ENCODE data around the gene EDDM13. TPM values are rescaled to one million over a fixed set of nuclear protein-coding genes. Genes with fewer than 3 reads are reported as not detected.

The EDDM13 gene
- total RNA-seq, 4 donors from 2014 or later, result not detected

GRCh38 chr19:56341948-56342347 is 69.4 kb downstream of the EDDM13 start:
- no peak for TF ChIP-seq POLR2A (IDR thresholded peaks at IDR 0.05)
- TF ChIP-seq CTCF (IDR thresholded peaks at IDR 0.05), result no peak
- H3K4me3 ChIP-seq, result no peak overlapping the region

GRCh38 chr19:56347163-56347778 is 74.7 kb downstream of the EDDM13 start:
- no peaks in the 10 kb centered on the region for H3K27me3 ChIP-seq
- no peak overlapping the region for H3K4me3 ChIP-seq
- DNase-seq, result no peak
- no peaks in the 10 kb centered on the region for H3K4me1 ChIP-seq
- no peaks in the 10 kb centered on the region for H3K9me3 ChIP-seq
- TF ChIP-seq CTCF (IDR thresholded peaks at IDR 0.05) (no peak), POLR2A (IDR thresholded peaks at IDR 0.05) (no peak)
- H3K36me3 ChIP-seq, result no peaks in the 10 kb centered on the region
- H3K27ac ChIP-seq, result no peak overlapping the region

More at GRCh38 chr19:56341948-56342347, 69.4 kb downstream of the EDDM13 start:
- H3K27ac ChIP-seq, result no peak overlapping the region
- H3K27me3 ChIP-seq, result no peaks in the 10 kb centered on the region
- H3K9me3 ChIP-seq, result no peaks in the 10 kb centered on the region
- no peaks in the 10 kb centered on the region for H3K4me1 ChIP-seq
- no peak for DNase-seq
- H3K36me3 ChIP-seq, result no peaks in the 10 kb centered on the region

GRCh38 chr19:56348289-56348877 is 75.8 kb downstream of the EDDM13 start:
- H3K9me3 ChIP-seq, result no peaks in the 10 kb centered on the region
- no peaks in the 10 kb centered on the region for H3K27me3 ChIP-seq
- no peak overlapping the region for H3K4me3 ChIP-seq
- no peak overlapping the region for H3K27ac ChIP-seq
- TF ChIP-seq POLR2A (IDR thresholded peaks at IDR 0.05) (no peak), CTCF (IDR thresholded peaks at IDR 0.05) (peak in 3 of 6 experiments; percentile 7 to 17 (median 16))
- H3K4me1 ChIP-seq, result no peaks in the 10 kb centered on the region
- no peak for DNase-seq
- no peaks in the 10 kb centered on the region for H3K36me3 ChIP-seq

- Histone ChIP-seq H3K4me1 (no peaks in the 10 kb centered on the region), H3K27me3 (no peaks in the 10 kb centered on the region), H3K9me3 (no peaks in the 10 kb centered on the region)
Measured at GRCh38 chr19:56350416-56351045, 78.0 kb downstream of the EDDM13 start.

GRCh38 chr19:56351208-56351607 is 78.7 kb downstream of the EDDM13 start:
- DNase-seq, result no peak
- no peak overlapping the region for H3K27ac ChIP-seq
- no peaks in the 10 kb centered on the region for H3K36me3 ChIP-seq
- no peaks in the 10 kb centered on the region for H3K27me3 ChIP-seq
- no peak for TF ChIP-seq POLR2A (IDR thresholded peaks at IDR 0.05)
- no peak for TF ChIP-seq CTCF (IDR thresholded peaks at IDR 0.05)
- H3K4me1 ChIP-seq, result no peaks in the 10 kb centered on the region
- no peak overlapping the region for H3K4me3 ChIP-seq
- H3K9me3 ChIP-seq, result no peaks in the 10 kb centered on the region

More at GRCh38 chr19:56350416-56351045, 78.0 kb downstream of the EDDM13 start:
- no peaks in the 10 kb centered on the region for H3K36me3 ChIP-seq
- no peak overlapping the region for H3K4me3 ChIP-seq
- peak in 2 of 3 donors; percentile 63 to 74 for DNase-seq
- TF ChIP-seq CTCF (IDR thresholded peaks at IDR 0.05) (peak; percentile 68 to 92 (median 75)), POLR2A (IDR thresholded peaks at IDR 0.05) (no peak)
- H3K27ac ChIP-seq, result no peak overlapping the region

All from Peyer's patch (tissue), 4 donors.